HepG2 (cell line): Measurements from ENCODE around the gene LRRC3. TPM values are rescaled to one million over a fixed set of nuclear protein-coding genes. Genes with fewer than 3 reads are reported as not detected.

Experiments
- ARID2 ChIP-seq: sonication (generic); formaldehyde crosslinking; IDR thresholded peaks from 2 replicates; pipeline ENCODE4 v1.8.1; 2022; ENCODE audit warnings: mild to moderate bottlenecking, missing genetic modification reagents, borderline replicate concordance
- CENPBD1 ChIP-seq: sonication (generic); formaldehyde crosslinking; IDR thresholded peaks from 2 replicates; pipeline ENCODE4 v1.8.0; 2022; ENCODE audit warnings: missing genetic modification reagents, low read depth, mild to moderate bottlenecking, borderline replicate concordance
- GTF2F1 ChIP-seq: fragments of 150-350 bp; IDR thresholded peaks from 2 replicates; pipeline ENCODE4 v1.6.1; 2014; ENCODE audit warnings: low read length
- HMGXB4 ChIP-seq, 2 experiments: sonication (generic) in 1 of 2; formaldehyde crosslinking in 1 of 2; IDR thresholded peaks; 2 replicates each; pipeline versions ENCODE4 v1.4.0 to v1.6.1; 2018 to 2020; ENCODE audit warnings: missing genetic modification reagents in 2 of 2, borderline replicate concordance in 1 of 2, low read depth in 1 of 2, mild to moderate bottlenecking in 1 of 2, missing biosample characterization in 1 of 2
- HNRNPH1 ChIP-seq: fragments of 200-400 bp; formaldehyde crosslinking; optimal IDR thresholded peaks from 2 replicates; pipeline ENCODE3; 2017; ENCODE audit warnings: mild to moderate bottlenecking, low read depth, low read length
- HNRNPK ChIP-seq: fragments of 200-400 bp; formaldehyde crosslinking; IDR thresholded peaks from 2 replicates; pipeline ENCODE4 v1.6.1; 2018; ENCODE audit warnings: low read length, low read depth, moderate library complexity, mild to moderate bottlenecking; ENCODE audit not compliant: poor library complexity, severe bottlenecking
- IKZF4 ChIP-seq: sonication (generic); formaldehyde crosslinking; IDR thresholded peaks from 2 replicates; pipeline ENCODE4 v1.5.1; 2020; ENCODE audit warnings: borderline replicate concordance, mild to moderate bottlenecking, low read depth, missing genetic modification reagents; ENCODE audit errors: not compliant biosample characterization
- JUND ChIP-seq: sonication (generic); formaldehyde crosslinking; IDR thresholded peaks from 2 replicates; pipeline ENCODE4 v1.8.0; 2022; ENCODE audit warnings: mild to moderate bottlenecking, missing genetic modification reagents
- KDM3A ChIP-seq: IDR thresholded peaks from 2 replicates; pipeline ENCODE4 v1.6.1; 2018; ENCODE audit warnings: low read depth, missing compliant biosample characterization
- KMT2A ChIP-seq: sonication (generic); formaldehyde crosslinking; IDR thresholded peaks from 2 replicates; pipeline ENCODE4 v1.4.0; 2020; ENCODE audit warnings: missing genetic modification reagents
- MIXL1 ChIP-seq: IDR thresholded peaks from 2 replicates; pipeline ENCODE4 v1.6.1; 2016
- RXRB ChIP-seq: IDR thresholded peaks from 2 replicates; pipeline ENCODE4 v1.6.1; 2016; ENCODE audit warnings: borderline replicate concordance, missing genetic modification reagents, missing compliant biosample characterization
- SAP130 ChIP-seq: IDR thresholded peaks from 2 replicates; pipeline ENCODE4 v1.6.1; 2016; ENCODE audit warnings: low read depth
- TAF15 ChIP-seq: fragments of 200-400 bp; formaldehyde crosslinking; IDR thresholded peaks from one replicate; pipeline ENCODE4 v1.6.1; 2018; ENCODE audit warnings: mild to moderate bottlenecking, low read depth, low read length; ENCODE audit not compliant: poor library complexity, severe bottlenecking
- TRAFD1 ChIP-seq: sonication (generic); formaldehyde crosslinking; IDR thresholded peaks from 2 replicates; pipeline ENCODE4 v1.5.1; 2020; ENCODE audit warnings: missing genetic modification reagents, mild to moderate bottlenecking, borderline replicate concordance
- ZNF382 ChIP-seq: sonication (generic); formaldehyde crosslinking; IDR thresholded peaks from 2 replicates; pipeline ENCODE4 v1.5.0; 2020; ENCODE audit warnings: missing genetic modification reagents, mild to moderate bottlenecking, borderline replicate concordance
- ZNF83 ChIP-seq: sonication (generic); formaldehyde crosslinking; IDR thresholded peaks from 2 replicates; pipeline ENCODE4 v1.4.0; 2020; ENCODE audit warnings: missing genetic modification reagents, mild to moderate bottlenecking, borderline replicate concordance
- ZNF878 ChIP-seq: sonication (generic); formaldehyde crosslinking; IDR thresholded peaks from 2 replicates; pipeline ENCODE4 v1.8.1; 2023; ENCODE audit warnings: mild to moderate bottlenecking, missing genetic modification reagents, moderate library complexity
- polyA plus RNA-seq, 8 experiments: library from polyadenylated mRNA; depleted of rRNA in 3 of 8; stranded (reverse) in 7 of 8; unstranded in 1 of 8; fragments of >200 nt; fragmentation: Illumina TruSeq in 4 of 8; extraction: Trizol in 4 of 8; gene quantifications; 2 replicates each; pipeline versions ENCODE4 v1.2.1 to v1.2.3, GENCODE V29; 2011 to 2016; ENCODE audit warnings: low read depth in 4 of 8, missing spikeins in 1 of 8, mixed read lengths in 1 of 8; ENCODE audit not compliant: insufficient read depth in 1 of 8
- total RNA-seq, 5 experiments: library from RNA; depleted of rRNA; stranded (reverse); fragments of >200 nt; fragmentation: Illumina TruSeq; extraction: Trizol; gene quantifications; 2 replicates each; pipeline ENCODE4 v1.2.3, GENCODE V29; 2016; ENCODE audit warnings: low read depth in 1 of 5
- TF ChIP-seq, protein P1 (sequence below): IDR thresholded peaks from 2 replicates; pipeline ENCODE4 v1.6.1; 2016; ENCODE audit warnings: low read depth
- TF ChIP-seq, protein P2 (sequence below): sonication (generic); formaldehyde crosslinking; IDR thresholded peaks from 2 replicates; pipeline ENCODE4 v1.9.0; 2022; ENCODE audit warnings: missing genetic modification reagents, mild to moderate bottlenecking, borderline replicate concordance

LRRC3 gene
- total and polyA plus RNA-seq, 2 of the 13 experiments (the other 11 are each of a cell fraction or from before 2014, with no cell fraction given), result 4.8 to 16.5 TPM

DNA sequence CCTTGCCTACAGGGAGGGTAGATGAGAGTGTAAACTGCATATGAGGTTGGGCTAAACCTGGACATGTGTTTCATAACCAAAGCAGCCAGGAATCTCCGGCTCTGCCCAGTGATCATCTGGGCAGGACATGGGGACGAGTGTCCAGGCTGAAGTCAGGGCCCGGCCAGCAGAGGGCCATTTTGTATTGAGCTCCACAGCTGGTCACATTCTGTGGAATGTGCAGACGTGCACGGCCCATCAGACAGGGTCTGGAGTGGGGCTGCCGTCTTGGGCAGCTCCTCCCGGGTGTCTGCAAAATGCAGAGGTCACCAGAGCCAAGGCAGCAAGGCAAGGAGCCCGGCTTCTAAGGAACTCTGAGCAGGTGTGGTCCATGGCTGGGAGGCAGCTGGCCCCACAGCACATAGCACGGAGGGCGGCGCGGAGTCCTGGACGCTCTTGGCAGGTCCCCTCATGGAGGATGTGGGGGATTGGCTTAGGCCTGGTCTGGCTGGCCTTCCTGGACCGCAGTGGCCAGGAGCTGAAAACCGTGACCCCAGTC lies 6.2 kb downstream of the LRRC3 start (continued):
- TF ChIP-seq, protein P1, sequence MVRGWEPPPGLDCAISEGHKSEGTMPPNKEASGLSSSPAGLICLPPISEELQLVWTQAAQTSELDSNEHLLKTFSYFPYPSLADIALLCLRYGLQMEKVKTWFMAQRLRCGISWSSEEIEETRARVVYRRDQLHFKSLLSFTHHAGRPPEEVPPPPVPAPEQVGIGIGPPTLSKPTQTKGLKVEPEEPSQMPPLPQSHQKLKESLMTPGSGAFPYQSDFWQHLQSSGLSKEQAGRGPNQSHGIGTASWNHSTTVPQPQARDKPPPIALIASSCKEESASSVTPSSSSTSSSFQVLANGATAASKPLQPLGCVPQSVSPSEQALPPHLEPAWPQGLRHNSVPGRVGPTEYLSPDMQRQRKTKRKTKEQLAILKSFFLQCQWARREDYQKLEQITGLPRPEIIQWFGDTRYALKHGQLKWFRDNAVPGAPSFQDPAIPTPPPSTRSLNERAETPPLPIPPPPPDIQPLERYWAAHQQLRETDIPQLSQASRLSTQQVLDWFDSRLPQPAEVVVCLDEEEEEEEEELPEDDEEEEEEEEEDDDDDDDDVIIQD (CRISPR knock-in tag), result no peak
- TF ChIP-seq GTF2F1 (no peak), ZNF382 (CRISPR knock-in tag) (no peak), ZNF878 (CRISPR knock-in tag) (no peak), CENPBD1 (no peak), KDM3A (CRISPR knock-in tag) (0 out of 2 replicates have a peak, but pooled peaks have one; percentile 56), HNRNPK (no peak), TRAFD1 (no peak), TAF15 (no peak), MIXL1 (CRISPR knock-in tag) (no peak), ZNF83 (CRISPR knock-in tag) (no peak), HMGXB4 (CRISPR knock-in tag; IDR thresholded peaks at IDR 0.05; ENCODE audit: borderline replicate concordance in 1 of 2, low read depth in 1 of 2) (0 out of 4 replicates have a peak, but pooled peaks of 1 of the 2 experiments have one; percentile 44), JUND (no peak), HNRNPH1 (no peak), KMT2A (no peak), SAP130 (CRISPR knock-in tag) (0 out of 2 replicates have a peak, but pooled peaks have one; percentile 20), ARID2 (CRISPR knock-in tag) (no peak), IKZF4 (CRISPR knock-in tag) (no peak), RXRB (CRISPR knock-in tag) (peak; percentile 34; the same call in 1 of the 2 replicates)
- TF ChIP-seq, protein P2, sequence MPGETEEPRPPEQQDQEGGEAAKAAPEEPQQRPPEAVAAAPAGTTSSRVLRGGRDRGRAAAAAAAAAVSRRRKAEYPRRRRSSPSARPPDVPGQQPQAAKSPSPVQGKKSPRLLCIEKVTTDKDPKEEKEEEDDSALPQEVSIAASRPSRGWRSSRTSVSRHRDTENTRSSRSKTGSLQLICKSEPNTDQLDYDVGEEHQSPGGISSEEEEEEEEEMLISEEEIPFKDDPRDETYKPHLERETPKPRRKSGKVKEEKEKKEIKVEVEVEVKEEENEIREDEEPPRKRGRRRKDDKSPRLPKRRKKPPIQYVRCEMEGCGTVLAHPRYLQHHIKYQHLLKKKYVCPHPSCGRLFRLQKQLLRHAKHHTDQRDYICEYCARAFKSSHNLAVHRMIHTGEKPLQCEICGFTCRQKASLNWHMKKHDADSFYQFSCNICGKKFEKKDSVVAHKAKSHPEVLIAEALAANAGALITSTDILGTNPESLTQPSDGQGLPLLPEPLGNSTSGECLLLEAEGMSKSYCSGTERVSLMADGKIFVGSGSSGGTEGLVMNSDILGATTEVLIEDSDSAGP (CRISPR knock-in tag), result peak; percentile 51; the same call in 1 of the 2 replicates
